ENCODE data around the gene CSPG4.

- TF ChIP-seq CTCF (IDR thresholded peaks at IDR 0.05; ENCODE audit: borderline replicate concordance, extremely low read depth, low read length, poor library complexity, severe bottlenecking) (no peak), EZH2 (IDR thresholded peaks at IDR 0.05; ENCODE audit: borderline replicate concordance, low read depth, low read length, severe bottlenecking) (no peak)
Measured at GRCh38 chr15:75671730-75672602, 40.7 kb downstream of the CSPG4 start.

Data from DND-41 (cell line).